GM21367 (cell line): ENCODE measurements around the gene LAMC3.
"Not testable (repeated sequence)": the region's sequence is repeated elsewhere in the genome, so short reads cannot be mapped to it uniquely, and the experiment has no call there.

ENCODE experiments used
- ATAC-seq: cut with Tn5 transposase; IDR thresholded peaks from one replicate; pipeline ENCODE4 v1.9.1; 2021; ENCODE audit not compliant: unreplicated experiment

LAMC3 gene

GRCh38 chr9:131027872-131028179 lies 18.9 kb downstream of the LAMC3 start:
- no peak for ATAC-seq

GRCh38 chr9:131028221-131028884 lies 19.4 kb downstream of the LAMC3 start:
- no peak for ATAC-seq

GRCh38 chr9:131028931-131029573 lies 20.1 kb downstream of the LAMC3 start:
- ATAC-seq, result no peak

- no peak for ATAC-seq
Observed at GRCh38 chr9:131029574-131029952, 20.6 kb downstream of the LAMC3 start.

- no peak for ATAC-seq
Observed at GRCh38 chr9:131030239-131031004, 21.4 kb downstream of the LAMC3 start.

- ATAC-seq, result no peak
Observed at GRCh38 chr9:131031005-131031641, 22.1 kb downstream of the LAMC3 start.

GRCh38 chr9:131031642-131032005 lies 22.6 kb downstream of the LAMC3 start:
- no peak for ATAC-seq

- no peak for ATAC-seq
Observed at GRCh38 chr9:131032384-131032783, 23.4 kb downstream of the LAMC3 start.

GRCh38 chr9:131033269-131034224 lies 24.6 kb downstream of the LAMC3 start:
- ATAC-seq, result no peak

- ATAC-seq, result no peak
Observed at GRCh38 chr9:131034268-131034667, 25.3 kb downstream of the LAMC3 start.

GRCh38 chr9:131034749-131035148 lies 25.8 kb downstream of the LAMC3 start:
- ATAC-seq, result not testable (repeated sequence)

GRCh38 chr9:131035548-131035947 lies 26.6 kb downstream of the LAMC3 start:
- ATAC-seq, result no peak

- ATAC-seq, result no peak
Observed at GRCh38 chr9:131036071-131036470, 27.1 kb downstream of the LAMC3 start.

- ATAC-seq, result no peak
Observed at GRCh38 chr9:131036529-131037334, 27.8 kb downstream of the LAMC3 start.

- ATAC-seq, result no peak
Observed at GRCh38 chr9:131037335-131038255, 28.6 kb downstream of the LAMC3 start.

- no peak for ATAC-seq
Observed at GRCh38 chr9:131038256-131039128, 29.5 kb downstream of the LAMC3 start.

- ATAC-seq, result no peak
Observed at GRCh38 chr9:131039129-131039954, 30.4 kb downstream of the LAMC3 start.
